HG03571 (cell line): ENCODE results near the gene DDOST.

Experiments
- ATAC-seq: cut with Tn5 transposase; IDR thresholded peaks from one replicate; pipeline ENCODE4 v1.9.1; 2021; ENCODE audit not compliant: unreplicated experiment

Gene DDOST

DNA sequence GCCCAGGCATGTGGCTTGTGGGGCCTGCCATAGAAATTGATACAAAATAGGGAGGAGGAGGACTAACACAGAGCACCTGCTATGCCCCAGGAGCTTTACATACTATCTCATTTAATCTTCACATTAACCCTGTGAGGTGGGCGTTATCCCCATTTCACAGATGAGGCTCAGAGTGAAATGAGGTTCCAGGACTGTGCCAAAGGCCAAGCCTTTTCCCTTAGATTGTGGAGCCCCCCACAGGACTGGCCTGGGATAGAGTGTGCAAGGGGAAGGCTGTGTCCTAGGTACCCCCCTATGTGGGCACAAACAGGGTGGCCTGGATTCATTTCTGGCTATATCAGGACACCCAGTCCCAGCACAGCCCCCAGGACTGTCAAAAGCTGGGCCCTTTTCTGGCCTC is 2.2 kb upstream of the DDOST start:
- no peak for ATAC-seq

DNA sequence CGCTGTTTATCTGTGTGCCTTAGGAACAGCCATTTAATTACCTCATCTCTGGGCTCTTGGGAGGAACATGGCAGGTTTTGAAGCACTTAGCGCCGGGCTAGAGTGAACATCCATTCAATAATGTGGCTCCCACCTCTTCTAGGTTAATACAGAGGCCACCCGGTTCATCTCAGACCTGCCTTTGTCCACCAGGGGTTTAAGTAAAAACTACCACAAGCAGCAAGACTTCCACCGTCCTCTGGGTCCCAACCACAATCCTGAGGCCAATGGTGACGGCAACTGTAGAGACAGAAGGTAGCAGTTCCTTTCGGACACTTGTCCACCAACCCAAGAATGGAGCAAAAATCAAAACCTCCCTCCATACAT is 924 bp upstream of the DDOST start:
- ATAC-seq: no peak

DNA sequence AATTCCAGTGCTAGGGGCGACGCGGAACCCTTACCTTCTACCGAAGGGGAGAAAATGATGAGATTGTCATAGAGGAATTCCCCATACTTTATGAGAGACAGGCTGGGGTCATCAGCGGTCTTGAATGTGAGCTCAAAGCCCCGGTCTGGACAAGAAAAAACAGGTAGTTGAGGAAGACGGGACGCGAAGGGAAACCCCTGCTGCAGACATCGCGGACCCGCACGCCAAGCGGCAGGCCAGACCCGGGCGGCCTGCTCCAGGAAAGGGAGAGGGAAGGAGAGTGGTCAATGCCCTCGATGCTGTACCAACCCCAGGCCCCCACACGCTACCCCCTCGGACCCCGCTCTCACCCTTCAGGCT is 342 bp downstream of the DDOST start:
- peak; percentile 9 for ATAC-seq

- no peak for ATAC-seq
Observed at GRCh38 chr1:20660363-20660762, 806 bp downstream of the DDOST start.

DNA sequence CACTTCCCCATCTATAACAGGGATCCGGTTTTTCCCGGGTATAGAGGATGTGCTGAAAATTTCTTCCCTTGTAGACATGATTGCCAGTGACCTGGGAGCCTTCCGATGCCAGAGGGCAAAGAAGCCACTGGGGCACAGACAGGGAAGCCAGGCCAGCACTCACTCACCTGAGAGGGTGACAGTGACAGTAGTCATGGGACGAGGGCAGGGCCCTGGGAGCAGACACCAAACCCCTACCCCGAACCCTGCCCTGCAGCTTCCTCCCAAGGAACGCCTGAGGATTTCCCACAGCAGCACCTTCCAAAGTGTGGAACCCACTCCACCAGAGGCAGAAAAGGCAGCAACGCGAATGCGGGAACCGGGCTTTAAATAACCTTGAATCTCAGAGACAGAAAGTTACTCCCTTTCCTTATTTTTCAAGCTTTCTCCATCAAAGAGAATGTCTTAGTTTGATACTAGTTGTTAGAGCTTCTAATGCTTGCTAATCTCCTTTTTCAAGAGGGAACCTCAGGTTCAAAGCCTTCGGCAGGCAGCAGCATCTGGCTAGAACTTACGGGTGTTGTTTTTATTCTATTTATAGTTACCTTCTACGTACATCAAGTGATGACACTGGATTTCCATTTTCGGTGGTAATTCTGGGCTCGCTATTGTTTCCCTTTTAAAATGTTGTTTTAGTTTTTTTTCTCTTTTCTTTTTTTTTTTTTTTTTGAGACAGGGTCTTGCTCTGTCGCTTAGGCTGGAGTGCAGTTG is 2.8 kb downstream of the DDOST start:
- ATAC-seq: no peak

- no peak for ATAC-seq
Observed at GRCh38 chr1:20657024-20657423, 4.1 kb downstream of the DDOST start.

- no peak for ATAC-seq
Observed at GRCh38 chr1:20654104-20654690, 7.0 kb downstream of the DDOST start.

GRCh38 chr1:20652300-20652699 is 8.9 kb downstream of the DDOST start:
- no peak for ATAC-seq

DNA sequence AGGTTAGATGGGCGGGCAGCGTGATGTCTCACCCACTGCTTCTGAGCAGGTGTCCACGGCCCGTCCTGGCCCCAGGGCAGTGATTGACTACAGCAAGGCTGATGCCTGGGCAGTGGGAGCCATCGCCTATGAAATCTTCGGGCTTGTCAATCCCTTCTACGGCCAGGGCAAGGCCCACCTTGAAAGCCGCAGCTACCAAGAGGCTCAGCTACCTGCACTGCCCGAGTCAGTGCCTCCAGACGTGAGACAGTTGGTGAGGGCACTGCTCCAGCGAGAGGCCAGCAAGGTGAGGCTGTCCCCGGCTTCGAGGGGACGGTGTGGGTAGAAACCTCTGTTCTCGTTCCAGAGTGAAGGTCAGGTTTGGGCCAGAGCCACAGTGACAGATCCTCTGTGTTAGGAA is 12.2 kb downstream of the DDOST start:
- no peak for ATAC-seq

DNA sequence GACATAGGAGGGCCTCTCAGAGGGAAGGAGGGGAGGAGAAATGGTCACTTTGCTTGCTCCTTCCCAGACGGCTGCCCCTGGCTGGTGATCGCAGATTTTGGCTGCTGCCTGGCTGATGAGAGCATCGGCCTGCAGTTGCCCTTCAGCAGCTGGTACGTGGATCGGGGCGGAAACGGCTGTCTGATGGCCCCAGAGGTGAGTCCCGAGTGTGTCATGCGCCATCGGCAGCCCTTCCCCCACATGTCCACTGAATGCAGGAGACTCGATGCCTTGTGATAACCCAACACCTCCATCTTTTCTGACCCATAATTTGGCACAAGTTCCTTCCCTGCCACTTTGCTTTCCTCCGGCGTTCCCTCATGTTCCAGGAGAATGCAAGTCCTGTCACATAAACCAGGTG is 12.7 kb downstream of the DDOST start:
- ATAC-seq: no peak

- ATAC-seq: no peak
Observed at GRCh38 chr1:20645414-20645813, 15.8 kb downstream of the DDOST start.

- ATAC-seq: no peak
Observed at GRCh38 chr1:20644416-20644815, 16.8 kb downstream of the DDOST start.

GRCh38 chr1:20643080-20643479 is 18.1 kb downstream of the DDOST start:
- no peak for ATAC-seq

GRCh38 chr1:20641975-20642374 is 19.2 kb downstream of the DDOST start:
- no peak for ATAC-seq

GRCh38 chr1:20640183-20640597 is 21.0 kb downstream of the DDOST start:
- no peak for ATAC-seq

DNA sequence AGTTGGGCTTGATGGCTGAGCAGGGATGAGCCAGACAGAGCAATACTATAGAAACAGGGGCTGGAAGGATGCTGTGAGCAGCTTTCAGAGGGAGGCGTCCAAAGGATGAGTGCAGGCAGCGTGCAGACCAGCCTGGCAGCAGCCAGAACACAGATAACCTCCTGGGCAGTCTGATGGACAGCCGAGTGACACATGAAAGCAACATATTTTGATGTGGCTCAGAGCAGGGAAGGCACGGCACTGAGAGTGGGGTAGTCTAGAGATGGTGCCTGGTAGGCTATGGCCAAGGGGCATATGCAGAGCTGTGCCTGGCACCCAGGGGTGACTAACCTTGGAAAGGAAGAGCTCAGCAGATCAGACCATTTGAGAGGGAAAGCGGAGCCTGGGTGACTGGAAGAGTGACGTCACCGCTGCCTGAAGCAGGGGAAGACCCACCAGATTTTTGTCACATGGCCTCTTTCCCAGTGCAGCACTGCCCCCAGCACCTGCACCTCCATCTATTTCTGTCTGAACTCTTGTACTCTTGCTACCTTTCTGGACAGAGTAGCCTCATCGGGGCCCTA is 24.3 kb downstream of the DDOST start:
- ATAC-seq: no peak

GRCh38 chr1:20634594-20635084 is 26.5 kb downstream of the DDOST start:
- no peak for ATAC-seq

- no peak for ATAC-seq
Observed at GRCh38 chr1:20634065-20634593, 27.0 kb downstream of the DDOST start.

DNA sequence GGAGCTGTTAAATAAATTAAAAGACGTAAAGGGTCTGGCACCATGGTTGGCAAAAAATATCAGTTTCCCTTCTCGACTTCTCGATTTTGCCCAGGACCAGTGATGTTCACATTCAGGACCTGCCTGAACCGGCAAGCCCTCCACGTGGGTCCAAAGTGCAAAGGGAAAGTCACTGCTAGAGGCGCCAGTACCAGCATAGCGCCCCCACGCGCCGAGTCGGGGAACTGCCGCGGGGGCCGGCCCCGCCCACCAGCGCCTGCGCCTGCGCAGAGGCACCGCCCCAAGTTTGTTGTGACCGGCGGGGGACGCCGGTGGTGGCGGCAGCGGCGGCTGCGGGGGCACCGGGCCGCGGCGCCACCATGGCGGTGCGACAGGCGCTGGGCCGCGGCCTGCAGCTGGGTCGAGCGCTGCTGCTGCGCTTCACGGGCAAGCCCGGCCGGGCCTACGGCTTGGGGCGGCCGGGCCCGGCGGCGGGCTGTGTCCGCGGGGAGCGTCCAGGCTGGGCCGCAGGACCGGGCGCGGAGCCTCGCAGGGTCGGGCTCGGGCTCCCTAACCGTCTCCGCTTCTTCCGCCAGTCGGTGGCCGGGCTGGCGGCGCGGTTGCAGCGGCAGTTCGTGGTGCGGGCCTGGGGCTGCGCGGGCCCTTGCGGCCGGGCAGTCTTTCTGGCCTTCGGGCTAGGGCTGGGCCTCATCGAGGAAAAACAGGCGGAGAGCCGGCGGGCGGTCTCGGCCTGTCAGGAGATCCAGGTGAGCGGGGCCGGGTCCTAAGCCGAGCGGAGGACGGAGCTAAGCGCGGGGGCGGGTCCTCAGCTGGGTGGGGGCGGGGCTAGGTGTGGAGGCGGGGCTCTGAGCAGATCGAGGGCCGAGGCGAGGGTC is 27.7 kb downstream of the DDOST start, which contains the start of gene PINK1:
Gene PINK1 (plus strand): TSS at position 269 of the 875 bp plus-strand sequence. CDS start 91 bp downstream, at position 360.
- peak; percentile 53 for ATAC-seq

GRCh38 chr1:20632386-20632785 is 28.8 kb downstream of the DDOST start:
- no peak for ATAC-seq

DNA sequence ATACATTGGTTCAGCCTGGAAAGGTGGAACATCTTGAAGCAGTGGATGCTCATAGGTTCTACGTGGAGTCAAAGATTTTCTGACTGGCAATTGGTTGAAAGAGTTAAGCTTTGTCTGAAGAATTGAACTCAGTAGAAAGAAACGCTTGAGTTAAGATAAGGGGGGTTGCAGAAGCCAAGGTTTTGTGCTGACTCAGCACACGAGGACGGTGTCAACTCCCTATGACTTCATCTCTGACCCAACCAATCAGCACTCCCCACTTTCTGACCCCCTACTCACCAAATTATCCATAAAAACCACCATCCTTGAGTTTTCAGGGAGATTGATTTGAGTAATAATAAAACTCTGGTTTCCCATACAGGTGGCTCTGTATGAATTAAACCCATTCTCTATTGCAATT is 30.4 kb downstream of the DDOST start:
- ATAC-seq: no peak
